Cardiac muscle cell (in vitro differentiated cells and primary cell): Measurements from ENCODE around the gene GDAP2. TPM values are rescaled to one million over a fixed set of nuclear protein-coding genes. Genes with fewer than 3 reads are reported as not detected.

Source experiments
- DNase-seq, 2 donors: peaks; one replicate each; pipeline versions ENCODE4 v3.0.0 to v3.0.0-alpha.2; 2010 to 2017; ENCODE audit warnings: low read depth in 1 of 2, low spot score in 1 of 2
- H3K27ac ChIP-seq: fragments of 200-600 bp; sonication (generic); 2 replicates; pipeline ENCODE4 v1.5.1; 2016
- H3K27me3 ChIP-seq: fragments of 200-600 bp; sonication (generic); 2 replicates; pipeline ENCODE4 v1.6.0; 2016; ENCODE audit warnings: control low read depth
- H3K36me3 ChIP-seq: fragments of 200-600 bp; sonication (generic); 2 replicates; pipeline ENCODE4 v1.5.1; 2016; ENCODE audit warnings: control low read depth
- H3K4me1 ChIP-seq: fragments of 200-600 bp; sonication (generic); 2 replicates; pipeline ENCODE4 v1.8.1; 2017; ENCODE audit warnings: low read depth, mild to moderate bottlenecking, mixed run types
- H3K4me3 ChIP-seq: fragments of 200-600 bp; sonication (generic); 2 replicates; pipeline ENCODE4 v1.5.1; 2016; ENCODE audit warnings: mild to moderate bottlenecking
- H3K9me3 ChIP-seq: fragments of 200-600 bp; sonication (generic); 2 replicates; pipeline ENCODE4 v1.5.1; 2017; ENCODE audit warnings: low read depth, mild to moderate bottlenecking, control low read depth
- polyA plus RNA-seq: library from polyadenylated mRNA; unstranded; fragments of >200 nt; fragmentation: Nextera tagmentation; extraction: Ambion mirVana; gene quantifications from 2 replicates; pipeline ENCODE4 v1.2.1, GENCODE V29; 2016
- total RNA-seq: library from RNA; depleted of rRNA; stranded (reverse); fragments of >200 nt; gene quantifications from 2 replicates; pipeline ENCODE4 v1.2.3, GENCODE V29; 2016
- TF ChIP-seq, protein P1 (sequence below): IDR thresholded peaks from 2 replicates; pipeline ENCODE4 v1.5.1; 2012; ENCODE audit warnings: low read depth, mild to moderate bottlenecking, low read length

The GDAP2 gene
- total and polyA plus RNA-seq, 2 experiments from 2014 or later = 9.1 to 16.5 TPM

- Histone ChIP-seq H3K4me3 (no peak overlapping the region), H3K27ac (no peak overlapping the region), H3K36me3 (peaks cover 24% of the 10 kb centered on the region), H3K9me3 (no peaks in the 10 kb centered on the region), H3K27me3 (no peaks in the 10 kb centered on the region), H3K4me1 (no peaks in the 10 kb centered on the region)
- TF ChIP-seq, protein P1, sequence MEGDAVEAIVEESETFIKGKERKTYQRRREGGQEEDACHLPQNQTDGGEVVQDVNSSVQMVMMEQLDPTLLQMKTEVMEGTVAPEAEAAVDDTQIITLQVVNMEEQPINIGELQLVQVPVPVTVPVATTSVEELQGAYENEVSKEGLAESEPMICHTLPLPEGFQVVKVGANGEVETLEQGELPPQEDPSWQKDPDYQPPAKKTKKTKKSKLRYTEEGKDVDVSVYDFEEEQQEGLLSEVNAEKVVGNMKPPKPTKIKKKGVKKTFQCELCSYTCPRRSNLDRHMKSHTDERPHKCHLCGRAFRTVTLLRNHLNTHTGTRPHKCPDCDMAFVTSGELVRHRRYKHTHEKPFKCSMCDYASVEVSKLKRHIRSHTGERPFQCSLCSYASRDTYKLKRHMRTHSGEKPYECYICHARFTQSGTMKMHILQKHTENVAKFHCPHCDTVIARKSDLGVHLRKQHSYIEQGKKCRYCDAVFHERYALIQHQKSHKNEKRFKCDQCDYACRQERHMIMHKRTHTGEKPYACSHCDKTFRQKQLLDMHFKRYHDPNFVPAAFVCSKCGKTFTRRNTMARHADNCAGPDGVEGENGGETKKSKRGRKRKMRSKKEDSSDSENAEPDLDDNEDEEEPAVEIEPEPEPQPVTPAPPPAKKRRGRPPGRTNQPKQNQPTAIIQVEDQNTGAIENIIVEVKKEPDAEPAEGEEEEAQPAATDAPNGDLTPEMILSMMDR = no peak
- DNase-seq = no peak
These were observed 7.4 kb downstream of the GDAP2 start for GRCh38 chr1:117921991-117922390.

GRCh38 chr1:117919376-117919775, 10.0 kb downstream of the GDAP2 start:
- H3K36me3 ChIP-seq = peaks cover 37% of the 10 kb centered on the region
- no peaks in the 10 kb centered on the region for H3K27me3 ChIP-seq
- DNase-seq = no peak
- H3K4me1 ChIP-seq = no peaks in the 10 kb centered on the region
- H3K4me3 ChIP-seq = no peak overlapping the region
- no peak overlapping the region for H3K27ac ChIP-seq
- TF ChIP-seq, protein P1 = no peak
- H3K9me3 ChIP-seq = no peaks in the 10 kb centered on the region

- Histone ChIP-seq H3K9me3 (no peaks in the 10 kb centered on the region), H3K36me3 (peaks cover 68% of the 10 kb centered on the region), H3K4me1 (no peaks in the 10 kb centered on the region), H3K27me3 (no peaks in the 10 kb centered on the region), H3K27ac (no peak overlapping the region), H3K4me3 (no peak overlapping the region)
- TF ChIP-seq, protein P1 = no peak
- DNase-seq = no peak
These were observed 18.4 kb downstream of the GDAP2 start for GRCh38 chr1:117911051-117911450.

GRCh38 chr1:117905019-117905418, 24.4 kb downstream of the GDAP2 start:
- Histone ChIP-seq H3K36me3 (peaks cover 60% of the 10 kb centered on the region), H3K9me3 (no peaks in the 10 kb centered on the region), H3K27me3 (no peaks in the 10 kb centered on the region), H3K4me1 (no peaks in the 10 kb centered on the region), H3K27ac (no peak overlapping the region), H3K4me3 (no peak overlapping the region)
- TF ChIP-seq, protein P1 = no peak
- no peak for DNase-seq

DNA sequence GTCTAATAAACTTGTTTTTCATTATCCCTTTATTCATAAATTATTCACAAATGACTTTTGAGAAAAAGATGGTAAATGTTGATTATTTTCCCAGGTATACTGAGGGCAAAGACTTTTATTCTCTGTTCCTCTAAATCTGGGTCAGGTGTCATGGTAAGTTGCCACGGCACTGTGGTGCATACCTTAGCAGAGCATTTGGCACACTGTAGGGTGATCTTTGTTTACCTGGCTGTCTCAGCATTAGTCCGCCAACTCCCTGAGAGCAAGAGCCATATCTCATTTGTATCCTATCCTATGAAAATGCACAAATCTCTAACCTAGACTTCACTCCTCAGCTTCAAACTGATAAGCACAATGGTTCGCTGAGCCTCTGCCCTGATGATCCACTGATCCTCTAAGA, 24.9 kb downstream of the GDAP2 start:
- no peaks in the 10 kb centered on the region for H3K27me3 ChIP-seq
- DNase-seq = no peak
- TF ChIP-seq, protein P1 = no peak
- peaks cover 55% of the 10 kb centered on the region for H3K36me3 ChIP-seq
- no peaks in the 10 kb centered on the region for H3K9me3 ChIP-seq
- H3K4me1 ChIP-seq = peaks cover 2% of the 10 kb centered on the region
- no peak overlapping the region for H3K4me3 ChIP-seq
- H3K27ac ChIP-seq = no peak overlapping the region

GRCh38 chr1:117902944-117903343, 26.5 kb downstream of the GDAP2 start:
- no peaks in the 10 kb centered on the region for H3K9me3 ChIP-seq
- no peak overlapping the region for H3K27ac ChIP-seq
- no peak for DNase-seq
- TF ChIP-seq, protein P1 = no peak
- no peaks in the 10 kb centered on the region for H3K27me3 ChIP-seq
- H3K4me1 ChIP-seq = peaks cover 9% of the 10 kb centered on the region
- H3K4me3 ChIP-seq = no peak overlapping the region
- H3K36me3 ChIP-seq = peaks cover 58% of the 10 kb centered on the region
